Endothelial cell of umbilical vein (primary cell): ENCODE results near the gene RFX7.

Source experiments
- JUN ChIP-seq: IDR thresholded peaks from 2 replicates; pipeline ENCODE4 v1.6.1; 2011; ENCODE audit warnings: borderline replicate concordance, low read depth; ENCODE audit not compliant: insufficient read length, insufficient read depth
- MYC ChIP-seq: IDR thresholded peaks from one replicate; pipeline ENCODE4 v1.6.1; 2011; ENCODE audit warnings: mild to moderate bottlenecking, low read depth, low read length
- POLR2A ChIP-seq: IDR thresholded peaks from 2 replicates; pipeline ENCODE4 v1.6.1; 2012; ENCODE audit warnings: low read depth, mild to moderate bottlenecking, control low read depth, low read length
- POLR2AphosphoS5 ChIP-seq: IDR thresholded peaks from 2 replicates; pipeline ENCODE4 v1.6.1; 2012; ENCODE audit warnings: low read depth, mild to moderate bottlenecking, control low read depth, low read length, moderate library complexity; ENCODE audit not compliant: insufficient read depth
- TF ChIP-seq, protein P1 (sequence below), 2 donors: IDR thresholded peaks; 1 replicate in 1 of 2; 2 replicates in 1 of 2; pipeline ENCODE4 v1.5.1; 2011; ENCODE audit warnings: low read length in 2 of 2, mild to moderate bottlenecking in 2 of 2, moderate library complexity in 2 of 2, control low read depth in 1 of 2, inconsistent platforms in 1 of 2, low read depth in 1 of 2; ENCODE audit not compliant: insufficient read depth in 1 of 2; ENCODE audit errors: extremely low read depth in 1 of 2
- TF ChIP-seq, protein P2 (sequence below): IDR thresholded peaks from 2 replicates; pipeline ENCODE4 v1.6.1; 2011; ENCODE audit not compliant: insufficient read depth, insufficient read length

DNA sequence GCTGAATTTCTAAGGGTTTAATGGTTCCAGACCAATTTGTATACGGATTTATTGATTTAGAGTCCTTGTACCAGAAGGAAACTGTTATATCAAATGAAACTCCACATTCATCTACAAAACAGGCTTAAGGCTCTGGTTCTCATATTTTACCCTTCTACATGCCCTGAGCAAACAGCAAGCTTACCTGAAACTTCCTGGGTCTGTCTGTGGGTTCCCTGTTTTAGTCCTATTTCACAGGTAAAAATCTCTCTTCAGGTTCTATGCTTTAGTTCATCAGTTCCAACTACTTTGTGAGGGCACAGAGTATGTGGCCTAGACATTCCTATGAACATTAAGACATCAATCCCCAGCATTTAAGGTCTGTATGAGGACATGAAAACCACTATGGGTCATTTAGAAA is 57.7 kb downstream of the RFX7 start:
- TF ChIP-seq, protein P1, sequence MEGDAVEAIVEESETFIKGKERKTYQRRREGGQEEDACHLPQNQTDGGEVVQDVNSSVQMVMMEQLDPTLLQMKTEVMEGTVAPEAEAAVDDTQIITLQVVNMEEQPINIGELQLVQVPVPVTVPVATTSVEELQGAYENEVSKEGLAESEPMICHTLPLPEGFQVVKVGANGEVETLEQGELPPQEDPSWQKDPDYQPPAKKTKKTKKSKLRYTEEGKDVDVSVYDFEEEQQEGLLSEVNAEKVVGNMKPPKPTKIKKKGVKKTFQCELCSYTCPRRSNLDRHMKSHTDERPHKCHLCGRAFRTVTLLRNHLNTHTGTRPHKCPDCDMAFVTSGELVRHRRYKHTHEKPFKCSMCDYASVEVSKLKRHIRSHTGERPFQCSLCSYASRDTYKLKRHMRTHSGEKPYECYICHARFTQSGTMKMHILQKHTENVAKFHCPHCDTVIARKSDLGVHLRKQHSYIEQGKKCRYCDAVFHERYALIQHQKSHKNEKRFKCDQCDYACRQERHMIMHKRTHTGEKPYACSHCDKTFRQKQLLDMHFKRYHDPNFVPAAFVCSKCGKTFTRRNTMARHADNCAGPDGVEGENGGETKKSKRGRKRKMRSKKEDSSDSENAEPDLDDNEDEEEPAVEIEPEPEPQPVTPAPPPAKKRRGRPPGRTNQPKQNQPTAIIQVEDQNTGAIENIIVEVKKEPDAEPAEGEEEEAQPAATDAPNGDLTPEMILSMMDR (IDR thresholded peaks at IDR 0.05; ENCODE audit: extremely low read depth in 1 of 2, insufficient read depth in 1 of 2, low read depth in 1 of 2, low read length in 2 of 2): no peak
- TF ChIP-seq JUN (no peak), MYC (no peak), POLR2AphosphoS5 (no peak), POLR2A (no peak)
- TF ChIP-seq, protein P2, sequence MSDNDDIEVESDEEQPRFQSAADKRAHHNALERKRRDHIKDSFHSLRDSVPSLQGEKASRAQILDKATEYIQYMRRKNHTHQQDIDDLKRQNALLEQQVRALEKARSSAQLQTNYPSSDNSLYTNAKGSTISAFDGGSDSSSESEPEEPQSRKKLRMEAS: no peak
